HUES48 (cell line): ENCODE measurements around the gene CLIC3.

Source experiments
- H3K27ac ChIP-seq: one replicate; pipeline ENCODE4 v1.7.0; 2013; ENCODE audit warnings: low read depth, low read length, inconsistent platforms
- H3K27me3 ChIP-seq: 2 replicates; pipeline ENCODE4 v1.6.1; 2013; ENCODE audit warnings: mild to moderate bottlenecking, low read length; ENCODE audit not compliant: control insufficient read depth, insufficient read depth
- H3K36me3 ChIP-seq: 2 replicates; pipeline ENCODE4 v1.6.1; 2013; ENCODE audit warnings: low read length; ENCODE audit not compliant: control insufficient read depth, insufficient read depth
- H3K4me1 ChIP-seq: 2 replicates; pipeline ENCODE4 v1.6.1; 2013; ENCODE audit warnings: mild to moderate bottlenecking, low read length; ENCODE audit not compliant: control insufficient read depth, insufficient read depth
- H3K4me3 ChIP-seq: 2 replicates; pipeline ENCODE4 v1.5.1; 2013; ENCODE audit warnings: mild to moderate bottlenecking, low read depth, low read length
- H3K9ac ChIP-seq: 2 replicates; pipeline ENCODE4 v1.6.1; 2013; ENCODE audit warnings: mild to moderate bottlenecking, low read depth, low read length, moderate library complexity
- H3K9me3 ChIP-seq: 2 replicates; pipeline ENCODE4 v1.6.1; 2013; ENCODE audit warnings: low read length; ENCODE audit not compliant: control insufficient read depth, insufficient read depth

CLIC3 gene

DNA sequence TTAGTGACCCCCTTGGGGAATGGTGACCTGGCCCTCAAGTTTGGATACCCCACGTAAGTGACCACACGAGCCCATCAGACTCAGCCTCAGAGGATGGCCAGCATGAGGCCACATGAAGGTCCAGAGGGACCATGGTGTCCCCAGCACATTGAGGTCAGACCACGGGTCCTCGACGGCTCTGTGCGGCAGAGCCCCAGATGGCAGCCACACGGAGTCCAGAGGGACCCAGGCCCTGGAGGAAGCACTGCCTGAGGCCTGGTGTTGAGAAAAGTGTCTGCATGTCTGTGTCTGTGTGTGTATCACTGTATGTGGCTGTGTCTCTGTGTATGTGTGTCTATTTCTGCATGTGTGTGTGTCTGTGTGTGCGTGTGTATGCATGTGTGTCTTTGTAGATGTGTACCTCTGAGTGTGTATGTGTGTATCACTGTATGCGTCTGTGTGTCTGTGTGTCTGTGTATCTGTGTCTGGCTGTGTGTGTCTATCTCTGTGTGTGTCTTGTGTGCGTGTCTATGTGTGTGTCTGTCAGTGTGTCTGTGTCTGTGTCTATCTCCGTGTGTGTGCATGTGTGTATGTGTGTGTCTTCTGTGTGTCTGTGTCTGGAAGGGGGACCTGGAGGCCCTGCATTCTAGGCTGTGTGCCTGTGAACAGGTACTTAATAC lies 12.6 kb downstream of the CLIC3 start:
- no peak overlapping the region for H3K9ac ChIP-seq
- H3K27ac ChIP-seq, result no peak overlapping the region
- peaks cover 25% of the 10 kb centered on the region for H3K27me3 ChIP-seq
- no peaks in the 10 kb centered on the region for H3K9me3 ChIP-seq
- H3K4me3 ChIP-seq, result no peak overlapping the region
- no peaks in the 10 kb centered on the region for H3K36me3 ChIP-seq
- H3K4me1 ChIP-seq, result no peaks in the 10 kb centered on the region

DNA sequence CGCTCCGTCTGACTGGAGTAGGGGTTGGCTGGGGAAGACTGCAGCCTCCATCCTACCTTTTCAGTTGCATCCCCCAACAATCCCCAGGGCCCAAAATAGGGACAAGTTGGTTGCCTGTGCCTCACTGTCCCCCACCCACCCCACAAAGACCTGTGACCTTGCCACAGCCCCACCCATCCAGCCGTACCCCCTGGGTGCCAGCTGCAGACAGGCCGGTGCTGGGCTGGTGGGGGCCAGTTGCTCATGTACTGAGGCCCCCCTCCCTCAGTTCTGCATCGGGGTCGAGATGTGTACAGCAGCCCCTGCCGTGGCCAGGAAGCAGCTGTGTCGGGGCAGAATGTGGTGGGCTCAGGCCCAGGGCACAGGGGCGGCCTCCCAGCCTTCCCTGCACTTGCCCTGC lies 13.2 kb downstream of the CLIC3 start:
- Histone ChIP-seq H3K27me3 (peaks cover 25% of the 10 kb centered on the region), H3K9ac (no peak overlapping the region), H3K4me3 (no peak overlapping the region), H3K4me1 (no peaks in the 10 kb centered on the region), H3K9me3 (no peaks in the 10 kb centered on the region), H3K36me3 (no peaks in the 10 kb centered on the region), H3K27ac (no peak overlapping the region)

GRCh38 chr9:136982232-136983051 lies 13.9 kb downstream of the CLIC3 start, which contains the start of gene LCNL1:
Gene LCNL1, plus strand, starts transcription at chr9:136982993. Its CDS starts 594 bp downstream, at chr9:136983587.
- Histone ChIP-seq H3K9ac (no peak within 1 kb of the TSS), H3K27me3 (peaks cover 28% of the 10 kb centered on the region), H3K4me1 (peaks cover 1% of the 10 kb centered on the region; the same call in 1 of the 2 replicates), H3K9me3 (no peaks in the 10 kb centered on the region), H3K4me3 (no peak within 1 kb of the TSS), H3K36me3 (no peaks in the 10 kb centered on the region), H3K27ac (no peak within 1 kb of the TSS)

DNA sequence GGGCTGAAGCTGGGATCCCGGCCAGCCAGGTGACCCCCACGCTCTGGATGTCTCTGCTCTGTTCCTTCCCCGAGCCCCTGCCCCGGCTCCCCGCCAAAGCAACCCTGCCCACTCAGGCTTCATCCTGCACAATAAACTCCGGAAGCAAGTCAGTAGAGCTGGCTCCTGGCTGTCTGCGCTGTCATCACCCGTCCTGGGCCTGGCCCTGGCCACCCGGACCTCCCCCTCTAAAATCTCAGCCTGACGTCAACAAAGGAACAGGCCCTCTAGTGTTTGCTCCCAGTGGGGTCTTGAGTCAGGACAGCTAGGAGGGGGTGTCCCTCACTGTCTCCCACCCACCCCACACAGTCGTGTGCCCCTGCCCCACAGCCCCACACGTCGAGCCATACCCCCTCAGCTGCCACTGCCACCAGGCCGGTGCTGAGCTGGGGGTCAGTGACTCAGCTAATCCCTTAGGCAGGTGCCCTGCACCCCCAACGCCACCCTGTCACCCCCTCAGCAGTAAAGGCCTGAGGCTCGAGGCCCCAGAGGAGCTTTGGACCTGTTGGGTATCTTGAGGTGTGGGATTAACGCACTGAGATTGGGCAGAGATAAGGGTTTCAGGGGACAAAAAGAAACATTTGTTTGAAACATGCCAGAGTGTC lies 14.7 kb downstream of the CLIC3 start:
- no peak overlapping the region for H3K9ac ChIP-seq
- no peaks in the 10 kb centered on the region for H3K36me3 ChIP-seq
- peaks cover 35% of the 10 kb centered on the region for H3K27me3 ChIP-seq
- H3K9me3 ChIP-seq, result no peaks in the 10 kb centered on the region
- no peak overlapping the region for H3K27ac ChIP-seq
- no peak overlapping the region for H3K4me3 ChIP-seq
- H3K4me1 ChIP-seq, result peaks cover 5% of the 10 kb centered on the region; the same call in 1 of the 2 replicates

GRCh38 chr9:136980669-136981478 lies 15.5 kb downstream of the CLIC3 start:
- peaks cover 30% of the 10 kb centered on the region for H3K27me3 ChIP-seq
- H3K4me1 ChIP-seq, result peaks cover 5% of the 10 kb centered on the region; the same call in 1 of the 2 replicates
- no peak overlapping the region for H3K9ac ChIP-seq
- no peak overlapping the region for H3K27ac ChIP-seq
- no peaks in the 10 kb centered on the region for H3K36me3 ChIP-seq
- no peaks in the 10 kb centered on the region for H3K9me3 ChIP-seq
- no peak overlapping the region for H3K4me3 ChIP-seq

GRCh38 chr9:136979769-136980587 lies 16.4 kb downstream of the CLIC3 start:
- H3K27me3 ChIP-seq, result peaks cover 22% of the 10 kb centered on the region
- H3K4me3 ChIP-seq, result no peak overlapping the region
- no peak overlapping the region for H3K27ac ChIP-seq
- peaks cover 5% of the 10 kb centered on the region; the same call in 1 of the 2 replicates for H3K4me1 ChIP-seq
- no peaks in the 10 kb centered on the region for H3K36me3 ChIP-seq
- no peak overlapping the region for H3K9ac ChIP-seq
- H3K9me3 ChIP-seq, result no peaks in the 10 kb centered on the region

GRCh38 chr9:136978865-136979544 lies 17.4 kb downstream of the CLIC3 start:
- H3K27me3 ChIP-seq, result peaks cover 15% of the 10 kb centered on the region
- peak overlapping the region; percentile 29; the same call in 1 of the 2 replicates for H3K4me3 ChIP-seq
- H3K9ac ChIP-seq, result no peak overlapping the region
- H3K4me1 ChIP-seq, result peaks cover 5% of the 10 kb centered on the region; the same call in 1 of the 2 replicates
- no peaks in the 10 kb centered on the region for H3K9me3 ChIP-seq
- no peaks in the 10 kb centered on the region for H3K36me3 ChIP-seq
- H3K27ac ChIP-seq, result no peak overlapping the region

DNA sequence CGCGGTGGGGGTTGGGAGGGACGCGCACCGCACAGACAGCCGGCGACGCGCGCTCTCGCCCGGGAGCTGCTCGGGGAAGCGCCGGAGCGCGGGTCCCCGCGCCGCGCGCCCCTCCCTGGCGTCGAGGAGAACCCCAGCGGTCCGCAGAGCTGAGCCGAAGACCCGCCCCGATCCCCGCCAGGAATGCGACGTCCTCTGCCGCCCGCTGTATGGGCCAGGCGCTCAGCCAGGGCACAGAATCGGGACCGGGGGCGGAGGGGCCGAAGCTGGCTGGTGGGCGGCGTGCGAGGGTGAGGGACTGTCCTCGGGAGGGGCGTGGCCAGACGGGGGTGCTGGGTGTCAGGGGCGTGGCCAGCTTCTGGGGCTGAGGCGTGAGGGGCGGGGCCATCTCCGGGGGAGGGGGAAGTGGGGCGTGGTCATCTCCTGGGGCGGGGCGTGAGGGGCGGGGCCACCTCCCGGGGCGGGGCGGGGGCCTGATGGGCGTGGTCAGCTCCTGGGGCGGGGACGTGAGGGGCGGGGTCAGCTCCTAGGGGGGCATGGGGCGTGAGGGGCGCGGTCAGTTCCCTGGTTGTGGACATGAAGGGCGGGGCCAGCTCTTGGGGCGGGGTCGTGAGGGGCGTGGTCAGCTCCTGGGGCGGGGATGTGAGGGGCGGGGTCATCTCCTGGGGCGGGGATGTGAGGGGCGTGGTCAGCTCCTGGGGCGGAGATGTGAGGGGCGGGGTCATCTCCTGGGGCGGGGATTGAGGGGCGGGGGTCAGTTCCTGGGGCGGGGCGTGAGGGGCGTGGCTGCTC lies 18.1 kb downstream of the CLIC3 start:
- no peak overlapping the region for H3K9ac ChIP-seq
- H3K4me1 ChIP-seq, result peaks cover 5% of the 10 kb centered on the region; the same call in 1 of the 2 replicates
- no peaks in the 10 kb centered on the region for H3K9me3 ChIP-seq
- peaks cover 10% of the 10 kb centered on the region for H3K27me3 ChIP-seq
- H3K4me3 ChIP-seq, result peak overlapping the region; percentile 80
- H3K27ac ChIP-seq, result no peak overlapping the region
- no peaks in the 10 kb centered on the region for H3K36me3 ChIP-seq

DNA sequence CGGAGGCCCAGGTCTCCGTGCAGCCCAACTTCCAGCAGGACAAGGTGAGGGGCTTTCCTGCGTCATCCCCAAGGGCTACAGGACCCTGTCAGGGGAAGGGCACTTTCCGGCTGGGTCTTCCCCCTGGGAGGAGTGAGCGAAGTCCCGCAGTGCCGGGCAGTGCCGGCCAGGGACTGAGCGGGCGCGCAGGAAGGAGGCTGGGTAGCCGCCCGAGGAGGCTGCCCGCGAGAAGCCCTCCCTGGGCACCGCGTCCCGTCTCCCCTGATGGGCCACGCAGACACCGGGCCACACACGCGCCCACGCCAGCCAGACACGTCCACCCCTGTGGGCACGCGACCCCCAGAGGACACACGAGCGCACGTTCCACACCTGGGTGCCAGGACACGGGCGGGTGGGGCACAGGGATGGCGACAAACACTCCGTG lies 18.7 kb downstream of the CLIC3 start:
- H3K36me3 ChIP-seq, result no peaks in the 10 kb centered on the region
- H3K4me1 ChIP-seq, result peaks cover 5% of the 10 kb centered on the region; the same call in 1 of the 2 replicates
- no peak overlapping the region for H3K9ac ChIP-seq

More for the DNA sequence above, 18.7 kb downstream of the CLIC3 start:
- Histone ChIP-seq H3K4me3 (peak overlapping the region; percentile 80), H3K27me3 (peaks cover 10% of the 10 kb centered on the region), H3K27ac (no peak overlapping the region), H3K9me3 (no peaks in the 10 kb centered on the region)
